Measurements from ENCODE around the gene PIK3R3.

The PIK3R3 gene

DNA sequence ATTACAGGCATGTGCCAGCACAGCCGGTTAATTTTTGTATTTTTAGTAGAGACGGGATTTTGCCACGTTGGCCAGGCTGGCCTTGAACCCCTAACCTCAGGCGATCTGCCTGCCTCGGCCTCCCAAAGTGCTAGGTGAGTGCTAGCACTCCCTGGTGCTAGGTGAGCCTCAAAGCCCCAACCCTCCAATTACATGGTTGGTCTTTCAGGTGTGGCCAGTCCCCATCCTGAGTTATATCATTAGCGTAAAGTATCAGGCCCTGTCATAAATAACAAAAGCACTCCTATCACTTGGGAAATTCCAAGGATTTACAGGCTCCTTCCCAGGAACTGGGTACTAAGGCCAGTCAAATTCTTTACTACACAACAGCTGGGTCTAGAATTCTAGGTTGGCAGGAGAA is 138.0 kb downstream of the PIK3R3 start:
- no peaks in the 10 kb centered on the region for H3K27me3 ChIP-seq (replicated peaks; ENCODE audit: control insufficient read depth, insufficient read depth, low read length)
- H3K4me1 ChIP-seq (ENCODE audit: control insufficient read depth, insufficient read depth, low read length): peaks cover 3% of the 10 kb centered on the region
- H3K9ac ChIP-seq (ENCODE audit: low read length): no peak overlapping the region
- no peaks in the 10 kb centered on the region for H3K36me3 ChIP-seq (ENCODE audit: control insufficient read depth, insufficient read depth, low read length, severe bottlenecking)
- no peaks in the 10 kb centered on the region for H3K9me3 ChIP-seq (ENCODE audit: control insufficient read depth, low read length)
- no peak overlapping the region for H3K4me3 ChIP-seq (ENCODE audit: low read length)
- no peak for DNase-seq (ENCODE audit: low read depth)

Data from adipocyte (in vitro differentiated cells).